Measurements from ENCODE around the gene SMURF1. TPM values are rescaled to one million over a fixed set of nuclear protein-coding genes. Genes with fewer than 3 reads are reported as not detected.

SMURF1 gene
- total RNA-seq, 1 donor from 2014 or later: 12.7 TPM

DNA sequence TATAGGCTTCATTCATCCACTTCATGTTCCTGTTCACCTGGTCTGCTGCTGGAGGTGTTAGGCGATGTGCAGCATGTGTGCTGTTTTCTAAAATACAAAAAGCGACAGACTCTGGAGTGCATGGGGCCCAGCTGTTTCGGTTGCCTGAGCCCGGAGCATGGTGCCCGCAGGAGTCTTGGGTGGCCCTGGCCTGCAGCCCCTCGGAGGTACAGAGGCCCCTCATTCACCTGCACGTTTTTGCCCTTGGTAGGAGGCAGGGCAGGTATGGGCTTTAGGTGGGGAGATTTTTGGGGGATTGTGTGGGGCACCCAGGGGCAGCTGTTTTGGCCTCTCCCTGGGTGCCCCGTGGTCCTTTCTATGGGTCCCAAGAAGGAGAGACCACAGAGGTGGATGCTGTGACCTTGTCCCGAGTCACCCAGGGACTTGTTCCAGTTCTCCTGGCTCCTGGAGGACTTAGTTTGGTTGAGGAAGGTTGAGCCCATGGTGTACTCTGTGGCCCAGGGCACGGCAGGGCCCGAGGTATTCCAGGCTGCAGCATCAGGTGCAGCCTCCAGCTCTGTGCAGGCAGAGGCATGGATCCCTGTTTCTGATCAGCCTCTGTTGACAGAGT lies 134.9 kb downstream of the SMURF1 start:
- intact Hi-C loops (cut with micrococcal nuclease): no loop called here

DNA sequence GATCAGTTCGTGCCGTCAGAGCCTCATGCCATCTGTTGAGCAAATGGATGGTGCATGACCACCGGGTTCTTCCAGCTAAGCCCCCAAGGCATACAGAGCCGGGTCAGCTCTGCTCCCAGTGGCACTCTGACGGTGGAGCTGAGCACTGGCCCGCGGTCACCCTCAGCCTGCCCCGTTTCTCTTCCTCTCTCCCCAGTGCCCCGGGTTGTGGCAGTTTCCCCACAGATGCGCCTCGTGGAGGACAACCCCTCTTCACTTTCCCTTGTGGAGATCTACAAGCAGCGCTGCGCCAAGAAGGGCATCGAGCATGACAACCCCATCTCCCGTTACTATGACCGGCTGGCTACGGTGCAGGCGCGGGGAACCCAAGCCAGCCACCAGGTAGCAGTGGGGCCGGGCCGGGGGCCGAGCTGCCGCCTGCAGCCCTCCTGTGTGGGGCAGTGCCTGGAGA lies 135.7 kb downstream of the SMURF1 start:
- intact Hi-C loops (cut with micrococcal nuclease): no loop called here

DNA sequence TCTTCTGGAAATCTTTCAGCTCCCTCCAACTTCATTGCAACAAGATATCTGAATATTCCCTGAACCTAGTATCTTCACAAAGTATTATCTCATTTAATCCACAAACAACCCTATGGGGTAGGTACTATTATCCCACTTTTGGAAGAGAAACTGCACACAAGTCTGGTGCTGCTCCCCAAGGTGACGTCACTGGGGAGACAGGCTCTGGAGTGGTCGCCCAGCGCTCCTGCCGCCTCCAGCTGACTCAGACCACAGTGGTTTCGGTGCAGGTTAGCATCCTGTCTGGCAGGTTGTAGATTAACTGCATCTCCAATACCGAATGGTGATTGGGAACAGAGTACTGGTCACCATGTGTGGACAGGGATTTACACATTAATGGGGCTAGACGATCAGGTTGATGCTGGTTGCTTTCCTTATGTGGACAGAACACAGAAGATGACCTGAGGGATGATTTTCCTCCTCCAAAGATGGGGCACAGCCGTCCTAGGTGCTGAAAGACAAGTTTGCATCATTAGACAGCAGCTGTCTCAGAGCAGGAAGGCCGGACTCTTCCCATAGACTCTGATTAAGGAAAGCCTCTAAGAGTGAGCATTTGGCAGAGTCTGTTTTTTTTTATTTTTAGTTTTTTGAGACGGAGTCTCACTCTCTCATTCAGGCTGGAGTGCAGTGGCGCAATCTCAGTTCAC lies 137.0 kb downstream of the SMURF1 start:
- intact Hi-C loops (cut with micrococcal nuclease): no loop called here

DNA sequence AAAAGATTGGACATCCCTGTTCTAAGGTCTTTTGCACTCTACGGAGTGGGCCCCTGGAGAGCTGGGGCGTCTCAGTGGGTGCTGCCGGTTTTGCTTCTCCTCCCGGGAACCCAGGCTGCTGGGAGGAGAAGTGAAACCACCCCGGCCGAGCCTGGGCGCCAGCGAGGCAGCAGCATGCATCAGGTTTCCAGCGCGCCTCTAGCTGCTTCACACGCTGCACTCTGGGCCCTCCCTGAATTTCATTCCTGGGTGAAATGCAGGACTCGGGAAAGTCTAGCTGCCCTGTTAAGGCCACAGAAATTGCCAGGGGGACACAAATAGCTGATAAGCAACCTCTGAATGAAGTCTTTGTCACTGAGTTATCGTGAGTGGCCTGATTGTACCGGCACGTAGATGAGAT lies 138.1 kb downstream of the SMURF1 start:
- intact Hi-C loops (cut with micrococcal nuclease): no loop called here

DNA sequence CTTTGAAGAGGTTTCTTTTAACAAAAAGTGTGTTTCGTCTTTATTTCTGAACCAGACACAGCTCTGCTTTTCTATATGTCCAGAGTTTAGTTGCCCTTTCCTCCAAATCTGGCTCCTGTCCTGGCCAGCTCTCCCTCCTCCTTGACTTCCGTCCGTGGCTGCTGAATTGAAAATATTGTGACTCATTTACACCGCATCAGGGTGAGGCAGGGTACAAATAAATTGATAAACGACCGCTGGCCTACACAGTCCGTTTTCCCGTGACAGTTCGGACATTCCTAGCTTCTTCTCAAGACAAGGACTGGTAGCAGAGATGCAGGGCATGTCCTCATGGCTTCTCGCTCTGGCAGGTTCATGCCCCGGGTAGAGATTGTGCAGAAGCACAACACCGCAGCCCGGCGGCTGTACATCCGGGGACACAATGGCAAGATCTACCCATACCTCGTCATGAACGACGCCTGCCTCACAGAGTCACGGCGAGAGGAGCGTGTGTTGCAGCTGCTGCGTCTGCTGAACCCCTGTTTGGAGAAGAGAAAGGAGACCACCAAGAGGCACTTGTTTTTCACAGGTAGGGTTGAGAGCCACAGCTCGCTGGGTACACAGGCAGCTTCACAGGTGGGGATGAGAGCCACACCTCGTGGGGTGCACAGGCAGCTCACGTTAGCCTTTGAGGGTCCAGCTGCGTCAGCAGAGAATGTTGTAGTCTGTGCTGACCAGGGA lies 139.0 kb downstream of the SMURF1 start:
- intact Hi-C loops (cut with micrococcal nuclease): no loop called here

DNA sequence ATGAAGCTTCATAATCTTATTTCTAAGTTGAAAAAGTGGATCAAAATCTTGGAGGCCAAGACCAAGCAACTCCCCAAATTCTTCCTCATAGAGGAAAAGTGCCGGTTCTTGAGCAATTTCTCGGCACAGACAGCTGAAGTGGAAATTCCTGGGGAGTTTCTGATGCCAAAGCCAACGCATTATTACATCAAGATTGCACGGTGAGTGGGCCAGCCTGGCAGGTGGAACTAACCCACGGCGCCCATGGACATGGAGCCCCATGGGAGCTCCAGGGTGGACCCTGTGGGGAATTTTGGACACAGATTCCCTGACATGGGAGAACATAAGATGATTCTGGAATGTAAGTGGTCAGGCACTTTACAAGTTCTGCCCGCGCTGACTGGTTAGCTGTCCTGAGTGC lies 139.7 kb downstream of the SMURF1 start:
- intact Hi-C loops (cut with micrococcal nuclease): no loop called here

DNA sequence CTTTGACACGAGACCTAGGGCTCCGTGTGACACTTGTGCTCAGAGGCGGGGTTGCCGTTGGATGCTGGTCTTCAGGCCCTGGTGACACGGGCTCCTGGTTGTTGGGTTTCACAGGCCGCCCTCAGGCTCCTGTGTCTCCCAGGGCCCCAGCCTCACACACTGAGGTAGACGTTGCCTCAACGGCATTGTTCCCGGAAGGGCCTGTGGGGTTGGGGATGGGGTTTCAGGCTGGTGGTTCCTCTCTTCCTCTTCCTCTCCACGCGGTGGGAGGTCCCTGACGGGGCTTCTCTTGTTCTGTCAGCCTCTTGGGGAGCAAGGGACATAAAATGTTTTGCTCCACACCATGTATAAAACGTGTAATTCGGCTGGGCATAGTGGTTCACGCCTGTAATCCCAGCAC lies 140.5 kb downstream of the SMURF1 start:
- intact Hi-C loops (cut with micrococcal nuclease): no loop called here

DNA sequence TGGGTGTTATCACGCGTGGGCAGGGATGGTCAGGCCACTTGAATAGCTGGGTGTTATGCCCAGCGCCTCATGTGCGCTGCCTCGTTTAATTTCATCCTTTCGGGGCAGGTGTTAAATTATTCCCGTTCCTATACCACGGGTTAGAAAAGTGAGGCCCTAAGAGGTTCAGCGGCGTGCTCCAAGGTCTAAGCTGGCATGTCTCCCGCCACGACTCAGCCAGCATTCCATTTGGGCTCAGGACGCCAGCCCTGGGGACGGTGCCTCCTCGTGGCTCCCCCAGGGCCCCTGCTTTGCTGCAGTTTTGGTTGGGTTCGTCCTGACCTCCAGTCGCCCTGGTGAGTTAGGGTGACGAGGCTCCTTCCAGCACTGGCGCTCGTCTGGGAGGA lies 141.1 kb downstream of the SMURF1 start:
- intact Hi-C loops (cut with micrococcal nuclease): no loop called here

DNA sequence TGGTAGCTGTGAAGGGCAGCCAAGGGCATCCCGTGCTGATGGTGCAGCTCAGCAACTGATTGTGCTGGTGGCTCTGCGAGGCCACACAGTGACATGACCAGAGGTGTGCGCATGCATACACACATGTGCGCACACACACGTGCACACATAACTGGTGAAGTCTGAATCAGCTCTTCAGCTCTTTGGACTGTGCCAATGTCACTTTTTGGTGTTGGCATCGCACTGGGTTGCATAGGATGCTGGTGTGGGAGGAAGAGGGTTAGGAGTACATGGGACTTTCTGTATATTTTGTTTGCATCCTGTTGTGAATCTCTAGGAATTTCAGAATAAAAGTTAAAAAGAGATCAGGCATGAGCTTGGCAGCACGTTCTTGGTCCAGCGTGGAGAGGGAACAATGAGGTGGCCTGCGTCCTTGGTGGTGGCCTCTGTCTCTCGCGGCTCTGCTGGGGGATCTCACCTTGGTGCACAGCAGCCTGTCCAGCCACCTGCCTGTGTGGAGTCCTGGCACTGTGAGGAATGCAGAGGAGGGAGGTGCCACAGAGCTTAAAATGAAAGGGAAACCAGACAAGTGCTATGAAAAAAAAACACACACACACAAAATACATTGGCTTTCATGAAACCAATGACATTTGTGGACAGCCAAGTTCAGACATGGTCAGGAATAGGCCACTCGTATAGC lies 141.6 kb downstream of the SMURF1 start:
- intact Hi-C loops (cut with micrococcal nuclease): no loop called here

DNA sequence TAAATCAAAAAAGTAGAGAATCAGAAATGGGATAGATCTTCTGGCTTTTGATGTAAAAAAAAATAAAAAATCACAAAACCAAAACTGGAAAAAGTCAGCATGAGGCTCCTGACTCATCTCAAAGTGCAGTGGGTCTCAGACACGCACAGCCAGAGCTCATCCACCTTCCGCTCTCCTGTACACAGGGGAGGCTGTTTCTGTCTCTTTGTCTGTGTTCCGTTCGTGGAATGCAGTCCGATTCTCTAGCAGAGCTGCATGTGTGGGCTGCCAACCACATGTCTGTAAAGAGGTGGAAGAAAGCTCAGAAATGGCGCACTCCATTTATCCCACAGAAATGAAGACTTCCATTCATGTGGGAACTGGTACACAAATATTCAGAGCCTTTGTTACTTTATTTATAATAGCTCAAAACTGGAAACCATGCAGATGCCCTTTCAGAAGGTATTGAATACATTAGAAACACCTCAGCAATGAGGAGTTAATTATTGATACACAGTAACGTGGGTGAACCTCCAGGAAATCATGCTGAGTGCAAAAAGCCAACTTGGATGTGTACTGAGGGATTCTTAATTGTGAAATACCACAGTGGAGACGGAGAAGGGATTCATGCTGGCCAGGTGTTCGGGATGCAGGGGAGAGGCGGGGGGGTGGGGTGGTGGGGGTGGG lies 142.3 kb downstream of the SMURF1 start:
- intact Hi-C loops (cut with micrococcal nuclease): no loop called here

DNA sequence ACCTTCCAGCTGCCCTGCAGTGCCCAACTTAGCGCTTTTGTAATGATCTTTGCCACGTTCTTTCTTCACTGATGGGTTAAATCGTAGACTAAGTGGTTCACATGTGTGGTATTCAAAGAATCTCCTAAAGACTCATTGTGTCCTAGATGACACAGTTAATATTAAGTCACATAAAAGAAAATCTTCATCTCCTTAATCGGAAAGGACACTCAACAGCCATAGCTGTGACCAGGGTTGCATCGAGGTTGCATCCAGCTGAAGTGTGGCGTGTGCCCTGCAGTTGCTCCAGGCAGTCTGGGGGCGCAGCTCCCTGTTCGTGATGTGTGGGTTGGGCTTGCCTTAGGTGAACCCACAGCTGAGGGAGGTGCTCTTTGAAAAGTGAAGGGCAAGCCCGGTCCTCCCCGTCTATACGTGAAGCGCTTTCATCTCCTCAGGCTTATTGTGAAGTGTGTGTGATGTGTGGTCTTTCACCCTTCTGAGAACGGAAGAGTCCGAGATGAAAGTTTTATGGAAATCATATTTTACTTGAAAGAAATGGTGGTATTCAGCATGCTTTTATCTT lies 142.9 kb downstream of the SMURF1 start:
- intact Hi-C loops (cut with micrococcal nuclease): no loop called here

DNA sequence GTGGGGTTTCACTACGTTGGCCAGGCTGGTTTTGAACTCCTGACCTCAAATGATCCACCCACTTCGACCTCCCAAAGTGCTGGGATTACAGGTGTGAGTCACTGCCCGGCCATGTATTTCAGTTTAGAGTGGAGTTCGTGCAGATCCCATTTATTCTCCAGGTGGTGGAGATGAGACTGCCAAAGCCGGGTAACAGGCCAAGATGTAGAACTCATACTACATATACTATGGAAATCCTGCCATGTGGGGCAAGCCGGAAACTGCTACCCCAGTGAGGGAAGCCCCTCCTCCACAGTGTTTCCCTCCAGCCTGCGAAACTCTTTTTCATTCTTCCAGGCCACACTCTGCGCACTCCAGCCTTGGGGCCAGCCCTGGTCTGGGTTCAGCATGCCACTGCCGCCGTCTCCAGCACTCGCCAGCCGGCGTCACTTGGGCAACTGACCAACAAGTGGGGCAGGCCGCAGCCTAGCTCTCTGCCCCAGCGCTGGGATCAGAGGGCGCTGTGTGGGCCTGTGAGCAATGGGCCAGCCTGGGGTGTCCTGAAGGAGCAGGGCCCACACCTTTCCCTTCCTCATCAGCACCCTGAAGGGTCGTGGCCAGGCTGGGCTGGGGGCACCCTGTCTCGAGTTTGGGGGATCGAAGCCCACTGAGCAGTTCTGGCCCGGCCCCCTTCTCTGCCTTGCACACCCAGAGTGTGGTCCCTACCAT lies 143.6 kb downstream of the SMURF1 start:
- intact Hi-C loops (cut with micrococcal nuclease): no loop called here

DNA sequence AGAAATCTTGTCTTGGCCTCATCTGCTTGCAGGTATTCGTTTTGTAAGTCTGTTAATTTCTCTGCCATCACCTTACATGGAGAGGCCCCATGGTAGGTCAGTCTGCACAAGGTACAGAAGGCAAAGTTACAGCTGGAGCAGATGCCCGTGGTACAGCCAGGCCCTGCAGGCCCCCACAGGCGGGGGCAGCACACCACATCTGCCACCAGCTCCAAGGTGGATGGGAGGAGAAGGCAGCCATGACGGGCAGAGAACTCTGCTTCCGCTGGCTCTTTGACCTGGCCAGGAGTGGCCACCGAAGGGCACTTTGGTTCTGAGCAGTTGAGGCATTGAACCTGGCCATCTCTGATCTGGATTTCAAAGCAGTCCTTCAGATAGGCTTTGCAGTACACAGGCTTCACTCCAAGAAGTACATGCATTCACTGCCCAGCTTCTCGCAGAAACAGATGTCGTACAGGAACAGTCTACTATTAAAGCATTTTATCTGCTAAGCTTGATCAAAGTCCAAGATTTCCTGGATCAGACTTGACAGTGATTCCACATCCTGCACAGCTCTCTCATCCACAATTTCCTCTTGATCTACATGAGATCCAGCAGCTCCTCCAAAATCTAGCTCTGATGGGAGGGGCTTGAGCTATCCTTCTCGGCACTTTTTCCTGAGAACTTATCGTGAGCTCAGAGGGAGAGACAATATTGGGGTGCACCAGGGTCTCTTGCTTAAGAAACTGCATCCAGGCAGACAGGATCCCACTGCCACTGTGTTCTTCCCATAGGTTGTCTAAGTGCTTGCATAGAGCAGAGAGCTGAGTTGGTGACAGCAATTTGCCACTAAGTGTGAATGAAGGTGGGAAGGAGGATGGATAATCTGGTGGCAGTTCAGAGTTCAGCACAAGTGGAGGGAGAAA lies 144.8 kb downstream of the SMURF1 start:
- intact Hi-C loops (cut with micrococcal nuclease): no loop called here

DNA sequence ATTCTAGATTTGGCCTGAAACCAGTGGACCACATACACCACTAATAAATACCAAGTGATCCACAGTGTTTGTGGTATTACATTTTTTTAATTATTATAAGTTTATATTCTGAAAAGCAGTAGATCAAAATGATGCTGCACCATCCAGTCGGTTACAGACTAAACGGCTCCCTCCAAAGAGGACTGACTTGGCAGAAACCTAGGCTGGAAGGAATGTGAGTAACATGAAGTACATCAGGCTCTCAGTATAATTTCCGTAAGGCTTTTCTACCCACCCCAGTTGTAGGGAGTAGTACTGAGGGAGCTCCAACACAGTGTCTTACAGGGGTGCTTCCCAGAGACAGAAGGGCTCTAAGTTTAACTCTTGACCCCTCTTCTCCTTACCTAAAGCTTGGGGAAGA lies 146.1 kb downstream of the SMURF1 start:
- intact Hi-C loops (cut with micrococcal nuclease): no loop called here

DNA sequence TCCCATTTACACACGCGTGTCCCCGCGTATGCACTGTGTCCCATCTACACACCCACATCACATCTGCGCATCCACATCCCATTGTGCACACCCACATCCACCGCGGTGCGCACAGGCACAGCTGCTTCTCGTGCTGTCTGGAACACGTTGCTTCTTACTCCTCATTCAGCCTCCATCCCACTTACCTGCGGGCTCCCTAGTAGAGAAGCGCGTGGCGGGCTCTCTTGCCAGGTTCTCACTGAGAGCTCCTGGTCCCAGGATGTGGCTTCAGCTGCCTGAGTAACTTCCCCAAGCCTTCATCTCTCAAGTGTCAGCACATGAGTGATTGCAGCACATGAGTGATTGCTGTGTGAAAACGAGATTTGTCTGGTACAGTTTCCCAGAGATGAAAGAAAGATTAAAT lies 147.8 kb downstream of the SMURF1 start:
- intact Hi-C loops (cut with micrococcal nuclease): no loop called here

DNA sequence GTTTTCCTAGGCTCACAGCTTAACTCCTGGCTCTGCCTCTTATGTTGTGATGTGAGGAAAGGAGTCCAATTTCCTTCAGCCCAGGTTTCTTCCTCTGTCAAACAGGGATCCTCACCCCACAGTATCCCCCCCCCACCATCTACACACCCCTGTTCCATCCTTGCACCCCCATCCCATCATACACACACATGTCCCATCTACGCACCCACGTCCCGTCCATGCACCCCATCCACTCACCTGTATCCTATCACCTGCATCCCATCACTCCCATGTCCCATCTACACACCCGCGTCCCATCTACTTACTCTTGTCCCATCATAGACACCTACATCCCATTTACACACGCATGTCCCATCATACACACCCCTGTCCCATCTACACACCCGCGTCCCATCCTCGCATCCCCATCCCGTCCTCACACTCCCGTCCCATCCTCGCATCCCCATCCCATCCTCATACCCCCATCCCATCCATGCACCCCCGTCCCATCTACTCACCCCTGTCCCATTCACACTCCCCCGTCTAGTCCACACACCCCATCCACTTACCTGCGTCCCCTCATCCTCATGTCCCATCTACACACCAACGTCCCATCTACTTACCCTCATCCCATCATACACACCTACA lies 148.3 kb downstream of the SMURF1 start:
- intact Hi-C loops (cut with micrococcal nuclease): no loop called here

DNA sequence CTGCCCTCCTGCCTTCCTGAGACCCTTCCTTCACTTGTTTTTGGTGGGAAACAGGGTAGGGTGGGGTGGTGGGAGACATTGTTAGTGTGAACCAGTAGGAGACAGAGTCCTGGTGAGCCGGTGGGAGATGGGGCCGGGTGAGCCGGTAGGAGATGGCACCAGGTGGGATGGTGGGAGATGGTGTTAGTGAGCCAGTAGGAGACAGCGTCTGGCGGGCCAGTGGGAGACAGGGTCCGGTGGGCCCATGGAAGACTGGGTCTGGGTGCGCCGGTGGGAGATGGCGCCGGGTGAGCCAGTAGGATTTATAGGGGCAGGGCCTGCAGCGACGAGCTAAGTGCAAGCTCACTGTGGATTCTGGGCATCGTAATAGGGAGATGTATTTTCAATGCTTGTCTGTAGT lies 148.8 kb downstream of the SMURF1 start:
- intact Hi-C loops (cut with micrococcal nuclease): no loop called here

DNA sequence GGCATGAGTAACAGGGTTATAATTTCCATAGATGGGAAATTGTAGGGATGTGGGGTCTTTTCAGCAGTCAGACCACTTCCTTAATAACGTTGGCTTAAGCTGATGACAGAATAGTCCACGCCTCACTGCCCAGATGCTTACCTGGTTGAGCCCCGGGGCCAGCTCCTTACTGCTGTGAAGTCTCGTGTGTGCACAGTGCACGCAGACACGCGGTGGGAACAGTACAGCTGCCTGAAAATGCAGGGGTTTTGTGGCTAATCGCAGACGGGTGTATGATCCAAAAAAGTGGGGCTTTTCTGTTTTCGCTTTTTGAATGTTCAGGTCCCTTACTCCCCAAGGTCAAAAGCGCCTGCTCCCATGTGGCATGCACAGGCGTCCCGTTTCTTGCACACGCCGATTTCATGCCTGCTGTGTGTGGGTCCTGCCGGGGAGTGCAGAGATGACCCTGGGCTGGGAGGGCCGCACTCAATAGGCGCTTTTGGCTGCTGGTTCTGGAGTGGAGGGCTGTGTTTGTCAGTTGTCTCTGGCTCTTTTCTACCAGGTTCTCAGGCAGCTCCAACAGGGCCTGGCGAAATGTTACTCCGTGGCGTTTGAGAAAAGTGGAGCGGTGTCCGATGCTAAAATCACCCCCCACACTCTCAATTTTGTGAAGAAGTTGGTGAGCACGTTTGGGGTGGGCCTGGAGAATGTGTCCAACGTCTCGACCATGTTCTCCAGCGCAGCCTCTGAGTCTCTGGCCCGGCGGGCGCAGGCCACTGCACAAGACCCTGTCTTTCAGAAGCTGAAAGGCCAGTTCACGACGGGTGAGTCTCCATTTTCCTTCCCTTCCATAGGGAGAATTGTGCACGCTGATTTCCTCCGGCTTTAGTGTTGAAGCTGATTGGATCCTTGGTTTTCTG lies 149.6 kb downstream of the SMURF1 start:
- intact Hi-C loops (cut with micrococcal nuclease): no loop called here

All from T-helper 2 cell treated with Interferon-gamma antibody and Interleukin-4, amounts not matched to agents 100 ng/mL and 5 ng/mL, for 36 hours (primary cell).